ENCODE results near the gene ZNF800. TPM values are rescaled to one million over a fixed set of nuclear protein-coding genes. Genes with fewer than 3 reads are reported as not detected.

The ZNF800 gene
- total and polyA plus RNA-seq, 2 donors from 2014 or later: 4.5 to 36.8 TPM

DNA sequence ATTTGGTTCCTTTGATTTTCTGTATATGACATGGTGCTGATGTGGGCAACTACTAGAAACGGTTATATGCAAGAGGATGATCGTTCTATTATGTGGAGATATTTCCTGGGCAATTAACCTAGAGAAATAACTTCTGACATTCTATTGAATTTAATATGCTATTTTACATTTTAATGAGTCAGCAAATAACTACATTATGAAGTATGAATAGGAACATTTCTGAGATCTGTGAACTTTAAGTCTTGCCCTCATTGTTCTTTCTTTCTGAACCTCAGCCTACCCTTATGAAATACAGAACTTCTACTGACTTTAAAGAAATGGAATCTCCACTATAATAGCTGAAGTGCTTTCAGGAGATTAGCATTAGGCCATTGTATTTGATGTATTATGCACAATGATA is 59.6 kb downstream of the ZNF800 start:
- no peak for FAIRE-seq
- H3K27ac ChIP-seq (ENCODE audit: low read depth in 2 of 2, low read length in 2 of 2): no peak overlapping the region
- H3K9me3 ChIP-seq (ENCODE audit: control insufficient read depth in 2 of 3, insufficient read depth in 1 of 3, low read length in 3 of 3): no peaks in the 10 kb centered on the region
- intact Hi-C loops (cut with DNase I): no loop called here
- H3K9ac ChIP-seq (ENCODE audit: low read length in 3 of 3): no peak overlapping the region
- DNase-seq: no peak
- H3K36me3 ChIP-seq (ENCODE audit: control insufficient read depth in 2 of 3, insufficient read depth in 3 of 3, low read length in 3 of 3): no peaks in the 10 kb centered on the region
- H3K4me3 ChIP-seq (ENCODE audit: low read length in 3 of 3): no peak overlapping the region
- H3K27me3 ChIP-seq (ENCODE audit: control insufficient read depth, insufficient read depth, low read length): no peaks in the 10 kb centered on the region
- no peaks in the 10 kb centered on the region for H3K4me1 ChIP-seq (ENCODE audit: control insufficient read depth in 2 of 3, insufficient read depth in 2 of 3, low read depth in 1 of 3, low read length in 3 of 3)
- TF ChIP-seq CTCF (IDR thresholded peaks at IDR 0.05; ENCODE audit: borderline replicate concordance, extremely low read depth, insufficient read depth): no peak

GRCh38 chr7:127330070-127330469 is 62.4 kb downstream of the ZNF800 start:
- intact Hi-C loops (cut with DNase I): no loop called here
- no peak for TF ChIP-seq CTCF (IDR thresholded peaks at IDR 0.05; ENCODE audit: borderline replicate concordance, extremely low read depth, insufficient read depth)
- DNase-seq (no peak), FAIRE-seq (no peak)
- Histone ChIP-seq H3K27ac (ENCODE audit: low read depth in 2 of 2, low read length in 2 of 2) (no peak overlapping the region), H3K27me3 (ENCODE audit: control insufficient read depth, insufficient read depth, low read length) (no peaks in the 10 kb centered on the region), H3K4me3 (ENCODE audit: low read length in 3 of 3) (no peak overlapping the region), H3K9ac (ENCODE audit: low read length in 3 of 3) (no peak overlapping the region), H3K9me3 (ENCODE audit: control insufficient read depth in 2 of 3, insufficient read depth in 1 of 3, low read length in 3 of 3) (no peaks in the 10 kb centered on the region), H3K4me1 (ENCODE audit: control insufficient read depth in 2 of 3, insufficient read depth in 2 of 3, low read depth in 1 of 3, low read length in 3 of 3) (no peaks in the 10 kb centered on the region), H3K36me3 (ENCODE audit: control insufficient read depth in 2 of 3, insufficient read depth in 3 of 3, low read length in 3 of 3) (no peaks in the 10 kb centered on the region)

- no peak overlapping the region for H3K4me3 ChIP-seq (ENCODE audit: low read length in 3 of 3)
- H3K9ac ChIP-seq (ENCODE audit: low read length in 3 of 3): no peak overlapping the region
- no peaks in the 10 kb centered on the region for H3K4me1 ChIP-seq (ENCODE audit: control insufficient read depth in 2 of 3, insufficient read depth in 2 of 3, low read depth in 1 of 3, low read length in 3 of 3)
- FAIRE-seq (no peak), DNase-seq (no peak)
- intact Hi-C loops (cut with DNase I): no loop called here
- H3K36me3 ChIP-seq (ENCODE audit: control insufficient read depth in 2 of 3, insufficient read depth in 3 of 3, low read length in 3 of 3): no peaks in the 10 kb centered on the region
- no peak for TF ChIP-seq CTCF (IDR thresholded peaks at IDR 0.05; ENCODE audit: borderline replicate concordance, extremely low read depth, insufficient read depth)
- H3K9me3 ChIP-seq (ENCODE audit: control insufficient read depth in 2 of 3, insufficient read depth in 1 of 3, low read length in 3 of 3): no peaks in the 10 kb centered on the region
- no peaks in the 10 kb centered on the region for H3K27me3 ChIP-seq (ENCODE audit: control insufficient read depth, insufficient read depth, low read length)
- H3K27ac ChIP-seq (ENCODE audit: low read depth in 2 of 2, low read length in 2 of 2): no peak overlapping the region
Measured at GRCh38 chr7:127322832-127323493, 69.5 kb downstream of the ZNF800 start.

DNA sequence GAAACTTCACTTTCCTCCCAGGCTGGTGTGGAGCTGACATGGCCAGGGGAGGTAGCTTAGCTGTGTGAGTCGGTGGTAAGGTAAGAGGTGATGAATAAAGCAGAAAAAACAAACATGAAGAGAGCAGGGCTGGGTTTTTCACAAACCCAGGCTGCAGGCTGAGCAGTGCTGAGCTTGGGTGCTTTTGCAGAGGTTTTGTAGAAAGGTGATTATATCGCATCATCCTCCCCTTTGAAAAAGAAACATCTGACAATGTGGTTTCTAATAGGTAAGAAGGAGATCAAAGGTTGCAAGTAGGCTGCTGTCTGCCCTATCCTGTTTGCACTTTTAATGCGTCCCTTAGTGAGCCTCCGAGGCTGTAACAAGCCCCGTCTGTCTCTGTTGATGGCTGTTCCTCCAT is 70.2 kb downstream of the ZNF800 start:
- intact Hi-C loops (cut with DNase I): no loop called here
- Histone ChIP-seq H3K27ac (ENCODE audit: low read depth in 2 of 2, low read length in 2 of 2) (no peak overlapping the region), H3K4me3 (ENCODE audit: low read length in 3 of 3) (no peak overlapping the region), H3K4me1 (ENCODE audit: control insufficient read depth in 2 of 3, insufficient read depth in 2 of 3, low read depth in 1 of 3, low read length in 3 of 3) (no peaks in the 10 kb centered on the region), H3K9ac (ENCODE audit: low read length in 3 of 3) (no peak overlapping the region), H3K9me3 (ENCODE audit: control insufficient read depth in 2 of 3, insufficient read depth in 1 of 3, low read length in 3 of 3) (no peaks in the 10 kb centered on the region), H3K36me3 (ENCODE audit: control insufficient read depth in 2 of 3, insufficient read depth in 3 of 3, low read length in 3 of 3) (no peaks in the 10 kb centered on the region), H3K27me3 (ENCODE audit: control insufficient read depth, insufficient read depth, low read length) (no peaks in the 10 kb centered on the region)
- DNase-seq (no peak), FAIRE-seq (no peak)
- no peak for TF ChIP-seq CTCF (IDR thresholded peaks at IDR 0.05; ENCODE audit: borderline replicate concordance, extremely low read depth, insufficient read depth)
